ENCODE measurements around the gene PLVAP.

The PLVAP gene

DNA sequence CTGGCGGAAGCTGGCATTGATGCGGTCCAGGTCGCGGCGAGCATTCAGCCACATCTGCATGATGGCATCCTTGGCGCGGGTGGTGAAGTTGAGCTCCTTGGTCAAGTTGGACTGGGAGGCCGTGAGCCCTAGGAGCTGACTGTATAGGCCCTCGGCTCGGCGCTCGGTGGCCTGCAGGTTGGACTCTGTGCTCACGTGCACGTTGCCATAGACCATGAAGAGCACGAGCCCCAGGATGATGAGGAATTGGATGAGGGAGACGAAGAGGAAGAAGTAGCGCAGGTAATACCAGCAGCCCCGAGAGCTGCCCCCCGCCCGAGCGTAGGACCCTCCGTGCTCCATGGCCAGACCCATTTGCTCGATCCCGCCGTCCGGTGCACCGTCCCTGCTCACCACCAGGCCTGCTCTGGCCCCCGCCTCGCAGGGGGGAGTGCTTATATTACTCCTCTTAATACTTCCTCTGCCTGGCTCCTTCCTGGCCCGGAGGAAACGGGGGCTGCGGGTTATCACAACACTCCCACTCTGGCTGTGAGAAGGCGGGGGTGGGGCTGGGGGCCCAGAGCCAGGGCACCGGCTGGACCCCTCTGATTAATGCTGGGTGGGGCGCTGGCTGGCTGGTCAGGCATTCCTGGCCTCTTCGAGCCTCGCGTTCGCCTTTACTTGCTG is at the start of gene PLVAP:
PLVAP (minus strand) TSS at position 408 of the 666 bp plus-strand sequence; CDS start at position 354, 54 bp downstream.
- DNase-seq, result peak; percentile 25

GRCh38 chr19:17424743-17425365 is 47.7 kb upstream of the PLVAP start:
- DNase-seq, result peak; percentile 77

GRCh38 chr19:17423429-17424208 is 46.5 kb upstream of the PLVAP start:
- no peak for DNase-seq

- DNase-seq, result no peak
Measured at GRCh38 chr19:17421942-17422341, 44.8 kb upstream of the PLVAP start.

DNA sequence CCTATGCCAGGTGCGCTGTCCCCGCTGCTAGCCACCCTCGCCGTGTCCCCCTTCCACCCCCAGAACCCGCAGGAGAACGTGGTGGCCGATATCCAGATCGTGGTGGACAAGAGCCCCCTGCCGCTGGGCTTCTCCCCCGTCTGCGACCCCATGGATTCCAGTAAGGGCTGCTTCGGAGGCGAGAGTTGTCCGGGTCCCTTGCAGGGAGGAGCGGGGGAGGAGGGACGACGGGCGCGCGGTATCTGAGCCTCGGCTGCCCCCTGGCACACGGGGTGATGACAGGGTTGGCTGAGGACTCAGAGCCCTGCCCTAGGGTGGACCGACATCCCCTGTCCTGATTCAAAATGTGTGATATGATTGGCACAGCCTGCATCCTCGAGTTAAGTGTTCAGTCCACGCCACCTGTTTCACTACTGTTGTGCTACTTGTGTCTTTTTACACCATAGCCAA is 43.4 kb upstream of the PLVAP start:
- DNase-seq, result peak; percentile 59

DNA sequence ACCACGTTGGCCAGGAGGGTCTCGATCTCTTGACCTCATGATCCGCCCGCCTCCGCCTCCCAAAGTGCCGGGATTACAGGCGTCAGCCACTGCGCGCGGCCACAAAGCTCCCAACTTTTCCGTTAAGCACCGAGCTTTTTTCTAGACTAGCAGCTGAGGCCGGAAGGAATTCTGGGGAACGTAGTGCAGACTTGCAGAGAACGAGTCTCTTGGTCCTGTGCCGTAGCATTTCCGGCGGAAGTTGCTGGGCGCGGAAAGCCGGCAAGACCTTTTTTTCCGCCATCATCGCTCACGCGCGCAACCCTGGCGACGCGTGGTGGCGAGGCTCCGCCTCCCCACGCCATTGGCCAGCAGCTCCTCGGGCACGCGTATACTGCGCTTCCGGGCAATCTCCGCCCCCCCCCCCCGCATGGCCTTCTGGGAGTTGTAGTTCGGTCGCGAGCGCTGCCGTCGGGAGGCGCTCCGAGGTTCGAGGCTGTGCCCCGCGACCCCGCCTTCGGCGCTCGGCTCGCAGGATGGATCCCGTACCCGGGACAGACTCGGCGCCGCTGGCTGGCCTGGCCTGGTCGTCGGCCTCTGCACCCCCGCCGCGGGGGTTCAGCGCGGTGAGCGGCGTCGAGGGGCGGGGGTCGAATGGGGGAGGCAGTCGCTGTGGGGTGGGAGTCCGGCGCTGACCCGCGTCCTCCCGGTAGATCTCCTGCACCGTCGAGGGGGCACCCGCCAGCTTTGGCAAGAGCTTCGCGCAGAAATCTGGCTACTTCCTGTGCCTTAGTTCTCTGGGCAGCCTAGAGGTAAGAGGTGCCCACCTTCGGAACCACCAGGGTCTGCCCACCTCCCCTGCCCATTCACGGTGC is 42.7 kb upstream of the PLVAP start, which contains the start of gene MVB12A:
MVB12A (plus strand) TSS at position 427 of the 854 bp plus-strand sequence; CDS start at position 516, 89 bp downstream.
- DNase-seq, result peak; percentile 99

GRCh38 chr19:17419154-17419620 is 42.0 kb upstream of the PLVAP start:
- DNase-seq, result no peak

DNA sequence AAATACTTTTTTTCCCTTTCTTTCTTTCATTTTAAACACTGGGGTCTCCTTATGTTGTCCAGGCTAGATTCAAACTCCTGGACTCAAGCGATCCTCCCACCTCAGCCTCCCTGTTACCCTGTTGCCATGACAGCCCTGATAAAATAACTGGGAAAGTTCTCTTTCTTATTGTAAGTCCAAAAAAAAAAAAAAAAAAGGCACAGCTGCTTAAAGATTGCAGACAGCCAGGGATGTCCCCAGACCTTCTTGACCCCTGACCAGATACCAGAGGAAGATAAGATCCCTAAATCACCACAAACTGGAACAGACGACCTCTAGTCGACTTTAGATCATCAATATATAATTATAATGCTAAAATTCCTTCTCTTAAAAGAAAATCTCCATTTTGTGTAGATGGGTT is 41.6 kb upstream of the PLVAP start:
- DNase-seq, result peak; percentile 61

GRCh38 chr19:17415121-17415520 is 38.0 kb upstream of the PLVAP start:
- DNase-seq, result no peak

- no peak for DNase-seq
Measured at GRCh38 chr19:17414097-17414496, 37.0 kb upstream of the PLVAP start.

DNA sequence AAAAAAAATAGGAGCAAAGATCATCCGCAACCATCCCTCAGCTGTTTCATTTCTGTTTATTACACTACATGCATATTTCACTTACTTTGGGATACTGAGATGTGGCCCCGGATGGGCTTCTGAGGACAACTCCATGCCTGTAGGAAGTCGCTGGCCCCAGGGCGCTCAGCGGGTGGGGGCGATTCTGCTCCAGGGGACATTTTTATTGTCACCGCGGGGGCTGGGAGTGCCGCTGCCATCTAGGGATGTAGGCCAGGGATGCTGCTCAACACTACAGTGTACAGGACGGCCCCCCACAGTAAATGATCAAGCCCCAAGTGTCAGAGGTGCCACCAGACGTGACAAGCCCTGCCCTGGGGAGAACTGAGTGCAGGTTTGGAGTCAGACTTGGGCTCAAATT is 34.7 kb upstream of the PLVAP start:
- no peak for DNase-seq

DNA sequence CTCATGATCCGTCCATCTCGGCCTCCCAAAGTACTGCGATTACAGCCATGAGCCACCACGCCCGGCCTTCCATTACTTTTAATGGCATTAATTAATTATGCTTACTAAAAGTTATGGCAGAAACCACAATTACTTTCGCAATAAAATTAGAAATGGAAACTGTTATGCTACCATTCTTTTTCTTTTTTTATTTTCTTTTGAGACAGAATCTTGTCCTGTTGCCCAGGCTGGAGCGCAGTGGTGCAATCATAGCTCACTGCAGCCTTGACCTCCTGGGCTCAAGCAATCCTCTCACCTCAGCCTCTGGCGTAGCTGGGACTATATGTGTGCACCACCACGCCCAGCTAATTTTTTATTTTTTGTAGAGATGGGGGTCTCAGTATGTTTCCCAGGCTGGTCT is 32.8 kb upstream of the PLVAP start:
- DNase-seq, result no peak

- DNase-seq, result no peak
Measured at GRCh38 chr19:17406887-17407196, 29.7 kb upstream of the PLVAP start.

DNA sequence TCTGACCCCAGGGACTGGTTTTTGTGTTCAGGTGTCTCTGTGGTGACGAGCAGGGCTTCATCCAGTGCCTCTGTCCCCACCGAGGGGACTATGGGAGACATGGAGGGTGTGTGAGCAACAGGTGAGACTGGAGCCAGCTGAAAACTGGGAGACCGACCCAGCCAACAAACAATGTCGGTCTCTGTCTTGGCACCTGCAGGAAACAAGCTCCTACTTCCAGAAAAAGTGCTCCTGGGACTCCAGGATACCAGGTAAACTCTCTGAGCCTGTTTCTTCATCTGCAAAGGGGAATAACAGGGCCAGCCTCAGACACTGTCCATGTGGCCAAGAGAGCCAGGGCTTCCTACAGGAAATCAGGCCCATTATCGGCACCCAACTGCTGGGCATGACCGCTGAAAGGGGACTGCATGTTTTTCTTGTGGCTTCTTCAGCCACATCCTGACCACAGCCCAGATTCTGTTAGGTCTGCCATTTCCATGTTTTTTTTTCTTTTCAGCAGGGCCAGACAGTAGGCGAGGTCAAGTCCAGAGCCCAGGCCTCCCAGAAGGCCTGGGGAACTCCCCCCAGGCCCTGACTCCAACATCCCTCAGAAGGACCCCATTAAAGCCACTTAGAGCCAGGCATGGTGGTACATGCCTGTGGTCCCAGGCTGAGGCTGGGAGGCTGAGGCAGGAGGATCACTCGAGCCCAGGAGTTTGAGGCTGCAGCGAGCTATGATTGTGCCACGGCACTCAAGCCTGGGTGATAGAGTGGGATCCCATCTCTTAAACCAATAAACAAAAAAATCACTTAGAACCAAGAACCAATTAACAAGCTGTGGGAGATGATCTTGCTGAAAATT is 29.1 kb upstream of the PLVAP start:
- peak; percentile 90 for DNase-seq

DNA sequence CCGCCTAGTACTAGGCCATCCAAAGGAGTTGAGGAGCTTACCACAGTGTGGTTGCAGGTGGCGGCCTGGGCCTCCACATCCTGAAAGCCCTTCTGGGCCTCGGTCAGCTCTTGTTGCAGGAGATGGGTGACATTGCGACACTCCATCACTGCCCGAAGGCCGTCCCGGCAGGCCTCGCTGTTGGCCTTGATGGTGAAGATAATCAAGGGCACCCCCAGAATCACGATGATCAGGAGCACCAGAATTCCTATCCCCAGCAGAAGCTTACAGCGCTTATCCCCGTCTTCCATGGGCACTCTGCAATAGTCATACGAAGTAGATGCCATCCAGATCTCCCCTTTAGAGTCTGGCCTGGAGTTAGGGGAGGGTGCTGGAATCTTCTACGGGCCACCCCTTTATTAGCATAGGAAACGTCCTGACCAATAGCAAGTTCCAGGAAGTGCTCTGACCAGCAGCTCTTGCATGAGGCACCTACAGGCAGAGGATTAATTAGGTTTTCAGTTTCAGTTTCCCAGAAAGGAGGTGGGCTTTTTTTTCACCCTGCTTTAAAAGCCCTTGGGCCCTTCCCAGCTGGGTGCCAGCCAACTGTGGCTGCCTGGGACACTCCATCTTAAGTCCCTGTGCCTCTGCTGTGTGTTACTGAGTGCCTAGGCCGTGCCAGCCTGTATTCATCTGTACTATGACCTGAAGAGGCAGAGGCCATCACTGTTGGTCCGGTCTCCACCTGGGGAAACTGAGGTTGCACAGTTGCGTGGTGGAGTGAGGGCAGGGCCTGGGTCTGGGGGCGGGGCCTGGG is 28.3 kb upstream of the PLVAP start, which contains the start of gene BST2:
BST2 (minus strand) TSS at position 381 of the 796 bp plus-strand sequence; CDS start at position 326, 55 bp downstream.
- DNase-seq, result peak; percentile 95

DNA sequence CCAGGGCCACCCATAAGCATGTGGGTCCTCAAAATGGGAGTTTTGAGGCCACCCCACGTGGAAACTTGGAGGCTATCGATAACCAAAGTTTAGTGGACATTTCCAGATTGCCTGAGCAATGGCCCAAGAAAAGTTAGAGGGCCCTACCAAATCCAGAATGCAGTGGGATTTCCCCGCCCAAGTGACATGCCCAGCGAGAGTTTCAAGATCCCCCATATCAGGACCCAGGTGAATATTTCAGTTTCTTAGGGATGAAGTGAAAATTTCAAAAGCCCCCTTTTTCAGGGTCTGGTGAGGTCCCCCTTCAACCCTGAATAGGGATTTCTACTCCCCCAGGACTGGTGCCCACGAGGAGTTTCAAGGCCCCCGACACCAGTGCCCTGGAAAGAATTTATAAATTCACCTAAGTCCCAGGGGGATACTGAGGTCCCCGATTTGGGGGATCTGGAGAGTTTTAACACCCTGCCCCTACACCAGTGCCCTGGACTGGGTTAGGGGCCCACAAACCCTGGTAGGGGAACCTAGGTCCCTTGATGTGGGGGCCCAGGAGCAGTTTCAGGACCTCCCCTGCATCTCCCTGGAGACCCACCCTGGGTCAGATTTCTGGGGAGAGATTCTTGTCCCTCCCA is 27.6 kb upstream of the PLVAP start:
- DNase-seq, result peak; percentile 43

GRCh38 chr19:17404015-17404414 is 26.9 kb upstream of the PLVAP start:
- DNase-seq, result peak; percentile 40

DNA sequence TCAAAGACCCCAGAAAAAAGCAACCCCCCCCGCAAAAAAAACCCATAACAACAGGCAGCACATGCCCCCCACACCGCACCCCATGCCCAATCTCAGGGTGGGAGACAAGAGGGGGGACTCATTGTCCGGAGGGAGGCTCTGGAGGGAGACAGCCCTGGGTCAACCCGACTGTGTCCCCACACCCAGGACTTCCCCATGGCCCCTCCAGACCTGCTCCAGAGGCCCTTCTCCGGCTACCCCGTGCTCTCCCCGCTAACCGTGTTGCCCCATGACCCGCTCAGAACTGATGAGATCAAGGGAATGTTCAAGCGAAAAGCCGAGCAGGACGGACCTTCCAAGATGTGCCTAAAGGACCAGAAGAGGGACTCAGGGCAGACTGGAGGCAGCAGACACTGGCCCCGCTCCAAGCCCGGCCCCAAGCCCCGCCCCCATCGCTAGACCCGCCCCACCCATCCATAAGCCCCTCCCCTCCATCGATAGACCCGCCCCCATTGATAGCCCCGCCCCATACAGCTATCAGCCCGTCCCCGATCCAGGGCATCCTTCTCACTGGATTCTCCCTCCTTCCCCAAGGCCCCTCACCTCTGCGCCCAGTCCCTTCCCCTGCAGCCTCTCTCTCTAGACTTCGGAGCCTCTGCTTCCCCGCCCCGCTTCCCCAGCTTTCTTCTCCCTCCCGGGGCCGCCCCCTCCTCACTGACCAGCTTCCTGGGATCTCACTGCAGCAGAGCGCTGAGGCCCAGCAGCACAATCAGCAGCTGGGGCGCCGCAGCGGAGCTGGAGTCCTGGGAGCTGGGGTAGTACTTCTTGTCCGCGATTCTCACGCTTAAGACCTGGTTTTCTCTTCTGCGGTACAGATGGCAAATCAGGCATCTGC is 26.1 kb upstream of the PLVAP start:
- peak; percentile 73 for DNase-seq

GRCh38 chr19:17401628-17402027 is 24.5 kb upstream of the PLVAP start:
- DNase-seq, result no peak

Measured in OCI-M1 (cell line).